Stomach (tissue), 9 donors: Measurements from ENCODE around the gene PDE3A. TPM values are rescaled to one million over a fixed set of nuclear protein-coding genes. Genes with fewer than 3 reads are reported as not detected.
A peak's percentile ranks its signal among the peaks of the same experiment; 100 is the strongest.

Source experiments
- DNase-seq, 2 donors: peaks; one replicate each; pipeline versions ENCODE4 v3.0.0 to v3.0.0-alpha.2; 2013 to 2019
- H3K27ac ChIP-seq, 5 donors: fragments of 200-600 bp in 4 of 5; sonication (generic) in 4 of 5; one replicate each; pipeline ENCODE4 v1.5.1; 2013 to 2019; ENCODE audit warnings: mild to moderate bottlenecking in 1 of 5, moderate library complexity in 1 of 5
- H3K27me3 ChIP-seq, 3 donors: fragments of 200-600 bp; sonication (generic); one replicate each; pipeline ENCODE4 v1.5.1; 2017 to 2019; ENCODE audit warnings: mixed run types in 1 of 3
- H3K36me3 ChIP-seq, 4 donors: fragments of 200-600 bp; sonication (generic); 1 replicate in 3 of 4; 2 replicates in 1 of 4; pipeline ENCODE4 v1.5.1; 2016 to 2019
- H3K4me1 ChIP-seq, 4 donors: fragments of 200-600 bp; sonication (generic); one replicate each; pipeline ENCODE4 v1.5.1; 2016 to 2019
- H3K4me3 ChIP-seq, 4 donors: fragments of 200-600 bp; sonication (generic) in 3 of 4; one replicate each; pipeline ENCODE4 v1.5.1; 2016 to 2019; ENCODE audit warnings: mild to moderate bottlenecking in 1 of 4
- H3K9me3 ChIP-seq, 4 donors: fragments of 200-600 bp; sonication (generic); one replicate each; pipeline ENCODE4 v1.5.1; 2016 to 2019
- EP300 ChIP-seq: sonication (generic); formaldehyde crosslinking; IDR thresholded peaks from one replicate; pipeline ENCODE4 v1.6.1; 2017; ENCODE audit warnings: antibody characterized with exemption
- POLR2A ChIP-seq, 4 donors: fragments of 450-650 bp; IDR thresholded peaks; one replicate each; pipeline ENCODE4 v1.6.1; 2016; ENCODE audit warnings: antibody characterized with exemption in 4 of 4, control low read depth in 2 of 4, mild to moderate bottlenecking in 1 of 4, moderate library complexity in 1 of 4
- POLR2AphosphoS5 ChIP-seq, 3 donors: sonication (generic); formaldehyde crosslinking; IDR thresholded peaks; one replicate each; pipeline ENCODE4 v1.6.1; 2016; ENCODE audit warnings: antibody characterized with exemption in 3 of 3
- WGBS, 5 donors: extraction: QIAGEN DNeasy Blood & Tissue Kit in 3 of 5; methylation state at CpG; one replicate each; pipeline versions ENCODE4 v1.1.5 to v1.1.7; 2013 to 2018; 5-methylcytosine and 5-hydroxymethylcytosine counted together
- intact Hi-C: fragments of 100-400 bp; cut with DNase I; formaldehyde crosslinking; loops from one replicate; pipeline ENCODE4 v1.15.1; 2023; ENCODE audit warnings: low total_unique reads
- polyA plus RNA-seq, 3 donors: library from polyadenylated mRNA; stranded (reverse); fragments of 200-250 nt; gene quantifications; one replicate each; pipeline ENCODE4 v1.2.3, GENCODE V29; 2013
- total RNA-seq, 5 donors: library from RNA; depleted of rRNA; stranded (reverse); fragments of >200 nt; gene quantifications; one replicate each; pipeline versions ENCODE4 v1.1.0 to v1.2.3, GENCODE V29; 2014 to 2016
- TF ChIP-seq, protein P1 (sequence below), 7 experiments: fragments of 450-650 bp in 4 of 7; fragments of 200-600 bp in 3 of 7; sonication (generic) in 3 of 7; IDR thresholded peaks; one replicate each; pipeline ENCODE4 v1.5.1; 2016 to 2019; ENCODE audit warnings: antibody characterized with exemption in 7 of 7, control low read depth in 2 of 7, mild to moderate bottlenecking in 1 of 7
- donor health status: healthy with polysubstance abuse.
- donor health status: Bipolar disorder and iron deficiency.
- donor health status: healthy.

Gene PDE3A
- total and polyA plus RNA-seq, 8 donors: 0.19 to 50.9 (median 12.0) TPM

DNA sequence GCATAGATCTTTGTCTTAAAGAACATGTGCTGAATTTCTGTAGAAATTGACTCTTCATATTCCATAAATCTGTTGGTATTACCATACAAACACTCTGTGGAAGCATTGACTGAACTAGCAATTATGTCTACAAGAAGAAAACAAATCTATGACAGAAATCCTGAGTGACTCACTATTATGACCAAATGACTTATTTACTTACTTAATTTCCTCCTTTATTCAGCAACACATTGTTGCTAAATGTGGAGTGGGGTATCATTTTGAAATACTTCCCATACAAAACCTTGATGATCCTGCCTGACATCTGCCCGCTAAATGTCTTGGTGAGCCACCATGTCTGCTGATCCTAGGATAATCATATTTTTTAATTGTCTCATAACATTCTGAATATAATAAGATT is 227.7 kb downstream of the PDE3A start:
- Histone ChIP-seq H3K4me1 (no peaks in the 10 kb centered on the region), H3K4me3 (no peak overlapping the region), H3K27me3 (no peaks in the 10 kb centered on the region), H3K9me3 (no peaks in the 10 kb centered on the region), H3K27ac (no peak overlapping the region), H3K36me3 (no peaks in the 10 kb centered on the region)
- 0 to 41% (median 0%) methylated on average over 1 of the region's 1 CpG for WGBS, 5 donors
- intact Hi-C loops: no loop called here
- DNase-seq: no peak
- TF ChIP-seq, protein P1, sequence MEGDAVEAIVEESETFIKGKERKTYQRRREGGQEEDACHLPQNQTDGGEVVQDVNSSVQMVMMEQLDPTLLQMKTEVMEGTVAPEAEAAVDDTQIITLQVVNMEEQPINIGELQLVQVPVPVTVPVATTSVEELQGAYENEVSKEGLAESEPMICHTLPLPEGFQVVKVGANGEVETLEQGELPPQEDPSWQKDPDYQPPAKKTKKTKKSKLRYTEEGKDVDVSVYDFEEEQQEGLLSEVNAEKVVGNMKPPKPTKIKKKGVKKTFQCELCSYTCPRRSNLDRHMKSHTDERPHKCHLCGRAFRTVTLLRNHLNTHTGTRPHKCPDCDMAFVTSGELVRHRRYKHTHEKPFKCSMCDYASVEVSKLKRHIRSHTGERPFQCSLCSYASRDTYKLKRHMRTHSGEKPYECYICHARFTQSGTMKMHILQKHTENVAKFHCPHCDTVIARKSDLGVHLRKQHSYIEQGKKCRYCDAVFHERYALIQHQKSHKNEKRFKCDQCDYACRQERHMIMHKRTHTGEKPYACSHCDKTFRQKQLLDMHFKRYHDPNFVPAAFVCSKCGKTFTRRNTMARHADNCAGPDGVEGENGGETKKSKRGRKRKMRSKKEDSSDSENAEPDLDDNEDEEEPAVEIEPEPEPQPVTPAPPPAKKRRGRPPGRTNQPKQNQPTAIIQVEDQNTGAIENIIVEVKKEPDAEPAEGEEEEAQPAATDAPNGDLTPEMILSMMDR (IDR thresholded peaks at IDR 0.05): no peak

DNA sequence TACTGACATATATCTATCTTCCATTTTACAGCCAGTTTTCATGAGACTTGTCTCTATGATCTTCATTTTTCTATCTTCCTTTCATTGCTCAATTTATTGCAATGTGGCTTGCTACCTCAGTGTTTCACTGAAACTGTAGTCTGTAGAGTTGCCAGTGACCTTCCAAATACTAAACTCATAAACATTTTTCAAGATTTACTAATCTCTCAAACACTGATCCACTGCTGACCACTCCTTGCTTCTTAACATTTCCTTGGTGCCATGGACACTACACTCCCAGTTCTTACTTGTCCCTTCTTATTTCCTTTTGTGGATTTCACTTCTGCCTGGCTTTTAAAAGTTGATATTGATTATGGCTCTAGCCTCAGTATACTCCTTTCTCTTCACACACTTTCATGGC is 231.4 kb downstream of the PDE3A start:
- H3K4me3 ChIP-seq: no peak overlapping the region
- no peaks in the 10 kb centered on the region for H3K9me3 ChIP-seq
- peaks cover 0 to 15% (median 0%) of the 10 kb centered on the region in 4 donors for H3K4me1 ChIP-seq
- no peaks in the 10 kb centered on the region for H3K36me3 ChIP-seq
- no peak for DNase-seq
- TF ChIP-seq EP300: no peak
- no peak for TF ChIP-seq POLR2A (IDR thresholded peaks at IDR 0.05)
- no peak for TF ChIP-seq POLR2AphosphoS5 (IDR thresholded peaks at IDR 0.05)
- TF ChIP-seq, protein P1 (IDR thresholded peaks at IDR 0.05): no peak
- intact Hi-C loops: loop anchor here (10.0 kb wide), 1 partner anchor 855 kb away; no protein-coding TSS in a partner anchor
- H3K27me3 ChIP-seq: no peaks in the 10 kb centered on the region
- H3K27ac ChIP-seq: no peak overlapping the region

DNA sequence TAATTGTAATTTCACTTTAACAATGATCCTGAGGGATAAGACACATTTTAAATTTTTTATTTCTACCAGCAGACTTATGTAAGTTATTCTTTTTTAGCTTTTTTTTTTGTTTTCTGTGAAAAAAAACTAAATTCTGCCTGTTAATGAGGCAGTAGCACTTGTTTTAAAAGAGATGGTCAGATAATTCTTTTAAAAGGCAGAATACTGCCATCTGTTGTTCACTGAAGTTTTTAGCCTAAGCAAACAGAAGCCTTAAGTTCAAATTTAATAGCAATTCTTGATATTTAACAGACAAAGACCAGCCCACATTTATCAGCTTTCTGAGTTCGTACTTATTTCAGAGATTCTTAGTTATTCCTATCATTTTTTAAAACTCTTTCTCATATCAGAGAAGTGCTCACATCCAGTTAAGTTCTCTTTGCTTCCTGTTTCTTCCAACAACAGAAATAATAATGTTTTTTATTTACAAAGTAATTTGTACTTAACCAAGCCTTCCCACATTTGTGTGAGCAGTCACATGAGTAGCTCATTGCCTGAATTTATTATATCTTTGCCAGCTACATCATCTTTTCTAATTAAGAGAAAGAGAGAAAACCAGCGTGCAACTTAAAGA is 233.4 kb downstream of the PDE3A start:
- DNase-seq: peak in 1 of 2 donors; percentile 69
- Histone ChIP-seq H3K36me3 (no peaks in the 10 kb centered on the region), H3K4me3 (no peak overlapping the region), H3K4me1 (peaks cover 0 to 15% (median 0%) of the 10 kb centered on the region in 4 donors), H3K27me3 (no peaks in the 10 kb centered on the region), H3K9me3 (no peaks in the 10 kb centered on the region), H3K27ac (peak overlapping the region in 3 of 5 donors; percentile 24 to 73 (median 69))
- no peak for TF ChIP-seq EP300
- TF ChIP-seq, protein P1 (IDR thresholded peaks at IDR 0.05): peak in 4 of 7 experiments; percentile 9 to 30 (median 19)
- intact Hi-C loops: loop anchor here (10.0 kb wide), 1 partner anchor 857 kb away; no protein-coding TSS in a partner anchor
- WGBS, 5 donors: 37 to 50% (median 49%) methylated on average over 2 of the region's 2 CpGs

DNA sequence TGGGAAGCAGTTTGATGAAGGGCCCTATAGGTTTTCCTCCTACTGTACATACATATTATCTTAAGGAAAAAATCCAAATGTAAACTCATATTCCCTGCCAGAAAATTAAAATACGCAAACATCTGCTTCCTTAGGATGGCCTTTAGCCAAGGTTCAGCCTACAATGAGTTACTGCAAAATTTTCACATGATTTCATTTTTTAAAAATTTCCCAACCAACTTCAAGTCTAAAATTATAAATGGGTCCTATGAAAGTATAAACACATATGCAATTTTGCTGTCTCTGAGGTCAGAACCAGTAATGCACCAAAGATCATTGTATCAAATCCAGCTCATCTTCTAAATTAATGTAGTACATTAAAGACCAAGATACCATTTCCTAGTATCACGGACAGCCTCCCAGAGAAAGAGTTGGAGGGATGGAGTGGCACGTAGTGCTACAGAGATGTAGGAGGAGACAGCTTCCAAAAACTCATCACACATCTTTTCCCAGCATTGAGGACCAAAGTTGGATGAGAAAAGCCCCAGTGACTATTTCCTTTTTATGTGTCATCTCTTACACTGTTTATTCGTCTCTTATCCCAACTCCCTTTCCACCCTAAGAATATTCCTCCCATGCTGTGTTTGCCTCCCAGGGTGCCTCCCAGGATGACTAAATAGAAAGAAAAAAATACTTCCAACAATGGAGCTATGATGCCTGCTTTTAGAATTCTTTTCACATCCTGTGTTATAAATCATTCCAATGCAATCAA is 234.5 kb downstream of the PDE3A start:
- Histone ChIP-seq H3K4me1 (peaks cover 0 to 15% (median 0%) of the 10 kb centered on the region in 4 donors), H3K4me3 (no peak overlapping the region), H3K27me3 (no peaks in the 10 kb centered on the region), H3K27ac (peak overlapping the region in 3 of 5 donors; percentile 24 to 73 (median 69)), H3K9me3 (no peaks in the 10 kb centered on the region), H3K36me3 (no peaks in the 10 kb centered on the region)
- DNase-seq: peak in 1 of 2 donors; percentile 74
- 28 to 45% (median 41%) methylated on average over 4 of the region's 4 CpGs for WGBS, 5 donors
- intact Hi-C loops: loop anchor here (10.0 kb wide), 1 partner anchor 858 kb away; no protein-coding TSS in a partner anchor
- TF ChIP-seq, protein P1 (IDR thresholded peaks at IDR 0.05): no peak
- TF ChIP-seq POLR2AphosphoS5 (IDR thresholded peaks at IDR 0.05) (no peak), EP300 (no peak), POLR2A (IDR thresholded peaks at IDR 0.05) (no peak)
